ENCODE data around the gene PTPRD.

GRCh38 chr9:8978334-8978733 lies 1634.5 kb downstream of the PTPRD start:
- TF ChIP-seq POLR2AphosphoS5 (IDR thresholded peaks at IDR 0.05; ENCODE audit: low read depth, low read length) (no peak), POLR2A (IDR thresholded peaks at IDR 0.05; ENCODE audit: low read depth, low read length) (no peak)

Measured in GM12892 (cell line).